Liver (tissue), 9 donors: ENCODE measurements around the gene MARK2. TPM values are rescaled to one million over a fixed set of nuclear protein-coding genes. Genes with fewer than 3 reads are reported as not detected.

Experiments used
- DNase-seq: peaks from one replicate; pipeline ENCODE4 v3.0.0-alpha.2; 2017; ENCODE audit warnings: low spot score
- H3K27ac ChIP-seq, 2 donors: one replicate each; pipeline ENCODE4 v1.7.0; 2013; ENCODE audit warnings: inconsistent platforms in 2 of 2, low read length in 2 of 2, control low read depth in 1 of 2, low read depth in 1 of 2, mild to moderate bottlenecking in 1 of 2
- H3K27me3 ChIP-seq, 4 donors: one replicate each; pipeline versions ENCODE4 v1.6.1 to v1.7.0; 2013; ENCODE audit warnings: low read length in 3 of 4, inconsistent platforms in 1 of 4, mild to moderate bottlenecking in 1 of 4, moderate library complexity in 1 of 4; ENCODE audit not compliant: control insufficient read depth in 4 of 4, insufficient read depth in 4 of 4
- H3K36me3 ChIP-seq, 4 donors: one replicate each; pipeline versions ENCODE4 v1.6.1 to v1.7.0; 2013; ENCODE audit warnings: low read length in 3 of 4, mild to moderate bottlenecking in 3 of 4, low read depth in 1 of 4, moderate library complexity in 1 of 4; ENCODE audit not compliant: control insufficient read depth in 4 of 4, insufficient read depth in 3 of 4
- H3K4me1 ChIP-seq, 4 donors: one replicate each; pipeline versions ENCODE4 v1.6.1 to v1.7.0; 2013; ENCODE audit warnings: low read length in 3 of 4, mild to moderate bottlenecking in 3 of 4, moderate library complexity in 1 of 4; ENCODE audit not compliant: control insufficient read depth in 4 of 4, insufficient read depth in 4 of 4
- H3K4me3 ChIP-seq, 3 donors: one replicate each; pipeline versions ENCODE4 v1.6.1 to v1.7.0; 2013; ENCODE audit warnings: low read length in 3 of 3, control low read depth in 1 of 3, low read depth in 1 of 3, mild to moderate bottlenecking in 1 of 3
- H3K9ac ChIP-seq, 2 donors: one replicate each; pipeline ENCODE4 v1.7.0; 2013; ENCODE audit warnings: low read length in 2 of 2, mild to moderate bottlenecking in 2 of 2, moderate library complexity in 2 of 2, control low read depth in 1 of 2, low read depth in 1 of 2
- H3K9me3 ChIP-seq, 4 donors: one replicate each; pipeline versions ENCODE4 v1.6.1 to v1.7.0; 2013; ENCODE audit warnings: low read length in 3 of 4; ENCODE audit not compliant: control insufficient read depth in 4 of 4
- ATF3 ChIP-seq: IDR thresholded peaks from 2 replicates; pipeline ENCODE4 v1.6.1; 2016; ENCODE audit warnings: antibody characterized with exemption
- CTCF ChIP-seq: fragments of 150-350 bp; IDR thresholded peaks from 2 replicates; pipeline ENCODE4 v1.5.1; 2017; ENCODE audit warnings: improper control_type of control experiment, low read depth, low read length; ENCODE audit not compliant: missing input control
- EGR1 ChIP-seq, 2 donors: IDR thresholded peaks; 2 replicates each; pipeline ENCODE4 v1.6.1; 2016 to 2018; ENCODE audit warnings: antibody characterized with exemption in 2 of 2, low read depth in 2 of 2
- FOXA2 ChIP-seq: IDR thresholded peaks from 2 replicates; pipeline ENCODE4 v1.6.1; 2016; ENCODE audit warnings: antibody characterized with exemption
- GABPA ChIP-seq, 2 donors: IDR thresholded peaks in 1 of 2; conservative IDR thresholded peaks in 1 of 2; 2 replicates each; pipeline ENCODE4 v1.6.1; 2016; ENCODE audit warnings: antibody characterized with exemption in 2 of 2, mild to moderate bottlenecking in 1 of 2, moderate library complexity in 1 of 2
- HNF4A ChIP-seq, 2 donors: conservative IDR thresholded peaks; 2 replicates each; pipeline ENCODE4 v1.6.1; 2016; ENCODE audit warnings: antibody characterized with exemption in 2 of 2, mild to moderate bottlenecking in 2 of 2
- HNF4G ChIP-seq: IDR thresholded peaks from 2 replicates; pipeline ENCODE4 v1.6.1; 2016; ENCODE audit warnings: antibody characterized with exemption
- JUND ChIP-seq, 2 donors: IDR thresholded peaks; 2 replicates each; pipeline ENCODE4 v1.6.1; 2016; ENCODE audit warnings: antibody characterized with exemption in 2 of 2
- MAX ChIP-seq: IDR thresholded peaks from 2 replicates; pipeline ENCODE4 v1.6.1; 2016; ENCODE audit warnings: antibody characterized with exemption
- NR2F2 ChIP-seq: IDR thresholded peaks from 2 replicates; pipeline ENCODE4 v1.6.1; 2016; ENCODE audit warnings: antibody characterized with exemption
- RAD21 ChIP-seq, 2 donors: IDR thresholded peaks; 2 replicates each; pipeline ENCODE4 v1.6.1; 2016; ENCODE audit warnings: antibody characterized with exemption in 2 of 2, mild to moderate bottlenecking in 2 of 2
- REST ChIP-seq: IDR thresholded peaks from 2 replicates; pipeline ENCODE4 v1.6.1; 2016; ENCODE audit warnings: antibody characterized with exemption, mild to moderate bottlenecking
- RXRA ChIP-seq, 2 donors: IDR thresholded peaks; 2 replicates each; pipeline ENCODE4 v1.6.1; 2017 to 2018; ENCODE audit warnings: antibody characterized with exemption in 2 of 2, mild to moderate bottlenecking in 1 of 2
- SP1 ChIP-seq: IDR thresholded peaks from 2 replicates; pipeline ENCODE4 v1.6.1; 2018; ENCODE audit warnings: antibody characterized with exemption, mild to moderate bottlenecking
- YY1 ChIP-seq: IDR thresholded peaks from 2 replicates; pipeline ENCODE4 v1.6.1; 2016; ENCODE audit warnings: antibody characterized with exemption, mild to moderate bottlenecking
- WGBS: extraction: QIAGEN DNeasy Blood & Tissue Kit; methylation state at CpG from one replicate; pipeline ENCODE4 v1.1.7; 2013; 5-methylcytosine and 5-hydroxymethylcytosine counted together
- polyA plus RNA-seq, 2 donors: library from polyadenylated mRNA; stranded (reverse) in 1 of 2; unstranded in 1 of 2; fragments of 200-250 nt in 1 of 2; fragments of >200 nt in 1 of 2; fragmentation: Nextera tagmentation in 1 of 2; extraction: Ambion mirVana in 1 of 2; gene quantifications; one replicate each; pipeline versions ENCODE4 v1.2.1 to v1.2.3, GENCODE V29; 2013 to 2015
- total RNA-seq, 2 donors: library from RNA; depleted of rRNA; stranded (reverse); fragments of >200 nt; gene quantifications; one replicate each; pipeline ENCODE4 v1.2.3, GENCODE V29; 2014
- donor health status: healthy.
- donor health status: healthy.
- donor health status: healthy.
- donor health status: healthy.
- donor health status: healthy.

The MARK2 gene
- total and polyA plus RNA-seq, 4 donors = 3.4 to 11.6 (median 8.0) TPM

GRCh38 chr11:63855975-63856374 lies 17.1 kb downstream of the MARK2 start (continued):
- TF ChIP-seq CTCF = no peak
- TF ChIP-seq YY1 = no peak
- TF ChIP-seq HNF4A (conservative IDR thresholded peaks at IDR 0.05) = no peak
- no peak for TF ChIP-seq EGR1 (IDR thresholded peaks at IDR 0.05; ENCODE audit: low read depth in 2 of 2)
- TF ChIP-seq NR2F2 = no peak
- TF ChIP-seq FOXA2 = no peak

GRCh38 chr11:63858628-63859550 lies 20.0 kb downstream of the MARK2 start:
- H3K4me1 ChIP-seq = peaks cover 0 to 6% (median 4%) of the 10 kb centered on the region in 4 donors

GRCh38 chr11:63862923-63863322 lies 24.0 kb downstream of the MARK2 start:
- peaks cover 2 to 22% (median 10%) of the 10 kb centered on the region in 4 donors for H3K4me1 ChIP-seq
- DNase-seq = no peak
- TF ChIP-seq FOXA2 (peak; percentile 24), ATF3 (no peak), EGR1 (IDR thresholded peaks at IDR 0.05; ENCODE audit: low read depth in 2 of 2) (peak in 1 of 2 donors; percentile 39), YY1 (peak; percentile 37), SP1 (peak; percentile 85), NR2F2 (no peak), MAX (no peak), REST (no peak), RXRA (IDR thresholded peaks at IDR 0.05) (peak; percentile 58 to 66), RAD21 (IDR thresholded peaks at IDR 0.05) (peak in 1 of 2 donors; percentile 46), GABPA (IDR thresholded peaks at IDR 0.05 in 1 of 2, conservative IDR thresholded peaks at IDR 0.05 in 1 of 2) (peak; percentile 34 to 64), HNF4G (no peak), HNF4A (conservative IDR thresholded peaks at IDR 0.05) (peak; percentile 83 to 89)

More at GRCh38 chr11:63858628-63859550, 20.0 kb downstream of the MARK2 start:
- TF ChIP-seq JUND (IDR thresholded peaks at IDR 0.05) (peak in 1 of 2 donors; percentile 42), CTCF (no peak)
- Histone ChIP-seq H3K27me3 (no peaks in the 10 kb centered on the region), H3K27ac (peak overlapping the region in 1 of 2 donors; percentile 4), H3K4me3 (no peak overlapping the region), H3K36me3 (no peaks in the 10 kb centered on the region), H3K9ac (no peak overlapping the region), H3K9me3 (no peaks in the 10 kb centered on the region)
- DNase-seq = no peak
- 85% methylated on average over 11 of the region's 11 CpGs for WGBS

More at GRCh38 chr11:63862923-63863322, 24.0 kb downstream of the MARK2 start:
- WGBS = 15% methylated on average over 4 of the region's 4 CpGs
- H3K4me3 ChIP-seq = no peak overlapping the region
- H3K27ac ChIP-seq = peak overlapping the region in 1 of 2 donors; percentile 43
- H3K36me3 ChIP-seq = no peaks in the 10 kb centered on the region
- no peaks in the 10 kb centered on the region for H3K9me3 ChIP-seq
- H3K27me3 ChIP-seq = no peaks in the 10 kb centered on the region
- H3K9ac ChIP-seq = no peak overlapping the region
